Lower leg skin (tissue), 3 donors: ENCODE data around the gene JPH2.

Experiments used
- CTCF ChIP-seq, 3 donors: fragments of 450-650 bp; IDR thresholded peaks; one replicate each; pipeline ENCODE4 v1.5.1; 2016; ENCODE audit warnings: antibody characterized with exemption in 3 of 3, mild to moderate bottlenecking in 3 of 3, moderate library complexity in 2 of 3
- POLR2A ChIP-seq, 2 donors: fragments of 450-650 bp; IDR thresholded peaks; one replicate each; pipeline ENCODE4 v1.6.1; 2016 to 2017; ENCODE audit warnings: antibody characterized with exemption in 2 of 2, mild to moderate bottlenecking in 1 of 2, moderate library complexity in 1 of 2

GRCh38 chr20:44117296-44118184, 69.4 kb downstream of the JPH2 start:
- TF ChIP-seq CTCF (IDR thresholded peaks at IDR 0.05) (no peak), POLR2A (IDR thresholded peaks at IDR 0.05) (no peak)
